Endothelial cell of umbilical vein (primary cell): ENCODE results near the gene EEFSEC. TPM values are rescaled to one million over a fixed set of nuclear protein-coding genes. Genes with fewer than 3 reads are reported as not detected.

Source experiments
- BruUV-seq: library from RNA; stranded (reverse); fragments of 400-500 nt; replicated peaks from 2 replicates; lab custom pipeline; 2021; lab: Mats Ljungman, UMichigan
- CTCF ChIA-PET: fragments of 300-600, 350-600 bp; sonication (Branson Sonifier 250); formaldehyde crosslinking; loops from one replicate; lab custom pipeline; 2021; ENCODE audit warnings: antibody characterized with exemption, inconsistent platforms; lab: Charles Lee
- POLR2A ChIA-PET: fragments of 300-600, 350-600 bp; sonication (Branson Sonifier 250); formaldehyde crosslinking; loops from one replicate; lab custom pipeline; 2021; ENCODE audit warnings: antibody characterized with exemption, inconsistent platforms; lab: Charles Lee
- DNase-seq: peaks from one replicate; pipeline ENCODE4 v3.0.0-alpha.2; 2011; ENCODE audit warnings: low read depth, low spot score
- FAIRE-seq: peaks from 2 replicates; lab custom pipeline; 2011; peaks lifted over from hg19 to GRCh38; lab: Jason Lieb, UNC
- H2AFZ ChIP-seq: 2 replicates; pipeline ENCODE4 v1.6.0; 2012; ENCODE audit warnings: low read depth, low read length, control low read depth, inconsistent platforms
- H3K27ac ChIP-seq: 2 replicates; pipeline ENCODE4 v1.5.1; 2011; ENCODE audit warnings: low read depth, mild to moderate bottlenecking, control low read depth, low read length, moderate library complexity; ENCODE audit not compliant: insufficient read depth
- H3K27me3 ChIP-seq, 2 experiments: 2 replicates each; pipeline versions ENCODE4 v1.6.0 to v1.6.1; 2011; ENCODE audit warnings: low read length in 2 of 2, mixed read lengths in 1 of 2; ENCODE audit not compliant: control insufficient read depth in 2 of 2, insufficient read depth in 2 of 2
- H3K36me3 ChIP-seq, 2 experiments: 2 replicates in 1 of 2; 3 replicates in 1 of 2; pipeline ENCODE4 v1.5.1; 2011; ENCODE audit warnings: low read length in 2 of 2, mild to moderate bottlenecking in 1 of 2, moderate library complexity in 1 of 2; ENCODE audit not compliant: control insufficient read depth in 2 of 2, insufficient read depth in 2 of 2; ENCODE audit errors: extremely low read depth in 1 of 2
- H3K4me1 ChIP-seq: 3 replicates; pipeline ENCODE4 v1.5.1; 2011; ENCODE audit warnings: mild to moderate bottlenecking, low read length; ENCODE audit not compliant: control insufficient read depth, insufficient read depth; ENCODE audit errors: extremely low read depth
- H3K4me2 ChIP-seq: 2 replicates; pipeline ENCODE4 v1.6.1; 2011; ENCODE audit warnings: low read length, control low read depth, mixed read lengths; ENCODE audit not compliant: insufficient read depth
- H3K4me3 ChIP-seq, 3 experiments: fragments of 200-600 bp in 1 of 3; sonication (generic), shearing (Covaris generic) in 1 of 3; replicated peaks in 1 of 3; 2 replicates each; pipeline ENCODE4 v1.5.1; 2011 to 2016; ENCODE audit warnings: control low read depth in 3 of 3, low read length in 3 of 3, mild to moderate bottlenecking in 2 of 3, inconsistent platforms in 1 of 3, low read depth in 1 of 3, moderate library complexity in 1 of 3; ENCODE audit not compliant: insufficient read depth in 1 of 3
- H3K79me2 ChIP-seq: 2 replicates; pipeline ENCODE4 v1.6.0; 2012; ENCODE audit warnings: low read length, inconsistent platforms; ENCODE audit not compliant: control insufficient read depth, insufficient read depth
- H3K9ac ChIP-seq: replicated peaks from 2 replicates; pipeline ENCODE3; 2011; ENCODE audit warnings: low read length, control low read depth; ENCODE audit not compliant: insufficient read depth; ENCODE audit errors: extremely low read depth
- H3K9me1 ChIP-seq: replicated peaks from 3 replicates; pipeline ENCODE4 v1.6.0; 2011; ENCODE audit warnings: mild to moderate bottlenecking, low read length; ENCODE audit not compliant: control insufficient read depth, insufficient read depth; ENCODE audit errors: extremely low read depth
- H3K9me3 ChIP-seq: replicated peaks from 2 replicates; pipeline ENCODE4 v1.5.1; 2012; ENCODE audit warnings: low read length, inconsistent platforms; ENCODE audit not compliant: control insufficient read depth, insufficient read depth
- H4K20me1 ChIP-seq: replicated peaks from 2 replicates; pipeline ENCODE3; 2011; ENCODE audit warnings: mild to moderate bottlenecking, low read length; ENCODE audit not compliant: control insufficient read depth, insufficient read depth; ENCODE audit errors: extremely low read depth
- CTCF ChIP-seq, 2 donors: IDR thresholded peaks; 1 replicate in 1 of 2; 2 replicates in 1 of 2; pipeline ENCODE4 v1.5.1; 2011; ENCODE audit warnings: low read length in 2 of 2, mild to moderate bottlenecking in 2 of 2, moderate library complexity in 2 of 2, control low read depth in 1 of 2, inconsistent platforms in 1 of 2, low read depth in 1 of 2; ENCODE audit not compliant: insufficient read depth in 1 of 2; ENCODE audit errors: extremely low read depth in 1 of 2
- MYC ChIP-seq: IDR thresholded peaks from one replicate; pipeline ENCODE4 v1.6.1; 2011; ENCODE audit warnings: mild to moderate bottlenecking, low read depth, low read length
- POLR2AphosphoS5 ChIP-seq: IDR thresholded peaks from 2 replicates; pipeline ENCODE4 v1.6.1; 2012; ENCODE audit warnings: low read depth, mild to moderate bottlenecking, control low read depth, low read length, moderate library complexity; ENCODE audit not compliant: insufficient read depth
- dilution Hi-C: fragments of 300-500 bp; cut with MboI; formaldehyde crosslinking; loops from one replicate; pipeline ENCODE4 v1.15.0; 2019; ENCODE audit warnings: low sequenced_read_pairs; ENCODE audit not compliant: extremely low pct_ligation_motif_present
- intact Hi-C: fragments of 100-400 bp; cut with micrococcal nuclease; formaldehyde crosslinking; loops from one replicate; pipeline ENCODE4 v1.10.0; 2022
- polyA plus RNA-seq, 4 experiments: library from polyadenylated mRNA; depleted of rRNA in 3 of 4; stranded (reverse) in 3 of 4; unstranded in 1 of 4; fragments of >200 nt; gene quantifications; 2 replicates each; pipeline versions ENCODE4 v1.2.1 to v1.2.3, GENCODE V29; 2011 to 2012; ENCODE audit warnings: missing spikeins in 1 of 4
- total RNA-seq: library from RNA; stranded (reverse); gene quantifications from 2 replicates; pipeline ENCODE4 v1.2.3, GENCODE V29; 2021

Gene EEFSEC
- total and polyA plus RNA-seq, 2 donors (not counting 3 experiments of a cell fraction or from before 2014, with no cell fraction given): 13.1 to 14.5 TPM

GRCh38 chr3:128409624-128410581, 256.6 kb downstream of the EEFSEC start:
- Histone ChIP-seq H4K20me1 (no peaks in the 10 kb centered on the region), H3K4me3 (no peak overlapping the region), H3K4me1 (no peaks in the 10 kb centered on the region), H2AFZ (no peak overlapping the region), H3K27me3 (no peaks in the 10 kb centered on the region), H3K4me2 (no peak overlapping the region), H3K9me3 (no peaks in the 10 kb centered on the region), H3K9me1 (no peaks in the 10 kb centered on the region), H3K27ac (no peak overlapping the region), H3K9ac (no peak overlapping the region), H3K36me3 (no peaks in the 10 kb centered on the region), H3K79me2 (no peaks in the 10 kb centered on the region)
- intact Hi-C loops: no loop called here
- TF ChIP-seq MYC (no peak), CTCF (IDR thresholded peaks at IDR 0.05; ENCODE audit: extremely low read depth in 1 of 2, insufficient read depth in 1 of 2, low read depth in 1 of 2, low read length in 2 of 2) (no peak), POLR2AphosphoS5 (no peak)
- ChIA-PET POLR2A (no interaction called here), CTCF (interaction anchor here (1.1 kb wide), 1 partner anchor 87 kb away, joined by 3 read pairs; no protein-coding TSS in a partner anchor)
- FAIRE-seq (no peak), DNase-seq (no peak)
- dilution Hi-C loops: no loop called here
- BruUV-seq: no TSS peak
